ENCODE results near the gene CCS. TPM values are rescaled to one million over a fixed set of nuclear protein-coding genes. Genes with fewer than 3 reads are reported as not detected.

CCS gene
- total and polyA plus RNA-seq, 2 experiments from 2014 or later, result 41.5 to 97.8 TPM

DNA sequence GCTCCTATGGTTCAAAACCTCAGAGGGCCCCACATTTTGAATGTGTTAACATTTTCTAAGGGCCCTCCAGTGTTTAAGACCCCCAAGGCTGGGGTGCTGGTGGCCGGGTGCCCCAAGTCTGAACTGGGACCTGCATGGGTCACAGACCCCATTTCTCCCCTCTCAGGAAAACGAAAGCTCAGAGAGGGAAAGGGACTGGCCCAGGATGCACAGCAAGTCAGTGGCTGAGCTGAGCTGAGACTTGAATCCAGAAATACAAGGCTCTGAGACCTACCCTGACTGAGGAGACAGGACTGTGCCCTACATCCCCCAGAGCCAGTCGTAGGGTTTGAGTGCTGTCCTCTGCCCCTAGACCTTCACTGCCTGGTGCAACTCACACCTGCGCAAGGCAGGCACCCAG lies 42.1 kb upstream of the CCS start:
- Histone ChIP-seq H3K4me2 (no peak overlapping the region), H3K36me3 (replicated peaks; ENCODE audit: insufficient read depth, low read depth) (no peaks in the 10 kb centered on the region), H2AFZ (no peak overlapping the region), H3K9me2 (replicated peaks; ENCODE audit: insufficient read depth) (no peaks in the 10 kb centered on the region), H4K20me1 (ENCODE audit: insufficient read depth, poor library complexity, severe bottlenecking) (no peaks in the 10 kb centered on the region), H3K79me2 (no peaks in the 10 kb centered on the region), H3K4me1 (ENCODE audit: insufficient read depth) (peaks cover 10% of the 10 kb centered on the region), H3K4me3 (no peak overlapping the region), H3K27ac (no peak overlapping the region), H3K27me3 (no peaks in the 10 kb centered on the region), H3K9me3 (ENCODE audit: low read depth) (no peaks in the 10 kb centered on the region)
- TF ChIP-seq, protein P1, sequence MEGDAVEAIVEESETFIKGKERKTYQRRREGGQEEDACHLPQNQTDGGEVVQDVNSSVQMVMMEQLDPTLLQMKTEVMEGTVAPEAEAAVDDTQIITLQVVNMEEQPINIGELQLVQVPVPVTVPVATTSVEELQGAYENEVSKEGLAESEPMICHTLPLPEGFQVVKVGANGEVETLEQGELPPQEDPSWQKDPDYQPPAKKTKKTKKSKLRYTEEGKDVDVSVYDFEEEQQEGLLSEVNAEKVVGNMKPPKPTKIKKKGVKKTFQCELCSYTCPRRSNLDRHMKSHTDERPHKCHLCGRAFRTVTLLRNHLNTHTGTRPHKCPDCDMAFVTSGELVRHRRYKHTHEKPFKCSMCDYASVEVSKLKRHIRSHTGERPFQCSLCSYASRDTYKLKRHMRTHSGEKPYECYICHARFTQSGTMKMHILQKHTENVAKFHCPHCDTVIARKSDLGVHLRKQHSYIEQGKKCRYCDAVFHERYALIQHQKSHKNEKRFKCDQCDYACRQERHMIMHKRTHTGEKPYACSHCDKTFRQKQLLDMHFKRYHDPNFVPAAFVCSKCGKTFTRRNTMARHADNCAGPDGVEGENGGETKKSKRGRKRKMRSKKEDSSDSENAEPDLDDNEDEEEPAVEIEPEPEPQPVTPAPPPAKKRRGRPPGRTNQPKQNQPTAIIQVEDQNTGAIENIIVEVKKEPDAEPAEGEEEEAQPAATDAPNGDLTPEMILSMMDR (IDR thresholded peaks at IDR 0.05; ENCODE audit: poor library complexity), result no peak
- TF ChIP-seq EZH2 (IDR thresholded peaks at IDR 0.05; ENCODE audit: borderline replicate concordance), result no peak
- TF ChIP-seq EZH2phosphoT487 (IDR thresholded peaks at IDR 0.05; ENCODE audit: low read depth, severe bottlenecking, unreplicated experiment), result no peak
- no peak for DNase-seq (ENCODE audit: low spot score)
- WGBS (ENCODE audit: low lambda C conversion rate, missing lambda C conversion rate), result 89% methylated on average over 4 of the region's 4 CpGs

DNA sequence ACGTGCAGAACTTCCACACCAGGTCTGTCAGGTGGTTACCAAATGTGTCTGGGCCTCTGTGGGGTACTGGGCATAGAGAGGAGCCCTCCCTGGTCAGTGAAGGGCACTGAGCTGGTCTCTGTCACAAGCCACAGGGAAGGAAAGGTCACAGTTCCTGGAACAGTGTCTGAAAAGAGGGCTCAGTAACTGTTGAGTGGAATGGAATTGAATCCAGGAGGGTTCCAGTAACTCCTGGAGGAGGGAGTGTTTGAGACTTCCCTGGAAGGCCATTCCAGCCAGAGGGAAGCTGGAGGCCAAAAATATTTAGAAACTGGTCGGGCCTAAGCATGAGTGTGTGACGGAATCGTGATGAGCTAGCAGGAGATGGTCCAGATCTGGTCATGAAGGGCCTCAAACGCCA lies 38.4 kb upstream of the CCS start:
- TF ChIP-seq, protein P1 (IDR thresholded peaks at IDR 0.05; ENCODE audit: poor library complexity), result no peak
- TF ChIP-seq EZH2phosphoT487 (IDR thresholded peaks at IDR 0.05; ENCODE audit: low read depth, severe bottlenecking, unreplicated experiment), result no peak
- no peak for TF ChIP-seq EZH2 (IDR thresholded peaks at IDR 0.05; ENCODE audit: borderline replicate concordance)
- Histone ChIP-seq H3K36me3 (replicated peaks; ENCODE audit: insufficient read depth, low read depth) (no peaks in the 10 kb centered on the region), H3K9me2 (replicated peaks; ENCODE audit: insufficient read depth) (no peaks in the 10 kb centered on the region), H3K4me2 (no peak overlapping the region), H3K4me3 (no peak overlapping the region), H3K4me1 (ENCODE audit: insufficient read depth) (no peaks in the 10 kb centered on the region), H3K27me3 (no peaks in the 10 kb centered on the region), H4K20me1 (ENCODE audit: insufficient read depth, poor library complexity, severe bottlenecking) (no peaks in the 10 kb centered on the region), H3K9me3 (ENCODE audit: low read depth) (no peaks in the 10 kb centered on the region), H2AFZ (no peak overlapping the region), H3K27ac (no peak overlapping the region), H3K79me2 (no peaks in the 10 kb centered on the region)
- DNase-seq (ENCODE audit: low spot score), result no peak
- 88% methylated on average over 5 of the region's 5 CpGs for WGBS (ENCODE audit: low lambda C conversion rate, missing lambda C conversion rate)

DNA sequence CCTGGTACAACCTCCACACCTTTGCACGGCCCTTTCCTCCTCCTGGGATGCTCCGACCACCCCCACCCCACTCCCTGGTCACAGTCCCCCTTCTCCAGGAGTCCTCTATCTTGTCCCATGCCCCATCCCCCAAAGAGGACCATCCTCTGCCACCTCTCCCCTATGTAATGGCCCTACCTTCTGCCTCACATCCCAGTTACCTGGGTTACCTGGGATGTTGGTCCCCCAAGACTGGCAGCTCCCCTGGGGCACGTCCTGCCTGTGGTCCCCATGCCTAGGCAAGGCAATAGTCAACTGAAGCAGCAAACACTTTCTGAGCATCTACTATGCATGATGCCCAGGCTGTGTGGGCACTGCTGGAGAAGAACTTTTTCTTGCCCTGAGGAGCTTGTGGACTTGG lies 37.6 kb upstream of the CCS start:
- H3K36me3 ChIP-seq (replicated peaks; ENCODE audit: insufficient read depth, low read depth), result no peaks in the 10 kb centered on the region
- H3K27me3 ChIP-seq, result no peaks in the 10 kb centered on the region
- H4K20me1 ChIP-seq (ENCODE audit: insufficient read depth, poor library complexity, severe bottlenecking), result no peaks in the 10 kb centered on the region
- no peak for DNase-seq (ENCODE audit: low spot score)
- no peak overlapping the region for H3K4me2 ChIP-seq
- no peaks in the 10 kb centered on the region for H3K79me2 ChIP-seq
- H3K9me3 ChIP-seq (ENCODE audit: low read depth), result no peaks in the 10 kb centered on the region
- H3K4me1 ChIP-seq (ENCODE audit: insufficient read depth), result no peaks in the 10 kb centered on the region
- H3K27ac ChIP-seq, result no peak overlapping the region
- H2AFZ ChIP-seq, result no peak overlapping the region
- 67% methylated on average over 1 of the region's 3 CpGs for WGBS (ENCODE audit: low lambda C conversion rate, missing lambda C conversion rate)
- H3K9me2 ChIP-seq (replicated peaks; ENCODE audit: insufficient read depth), result no peaks in the 10 kb centered on the region
- TF ChIP-seq, protein P1 (IDR thresholded peaks at IDR 0.05; ENCODE audit: poor library complexity), result no peak
- TF ChIP-seq EZH2 (IDR thresholded peaks at IDR 0.05; ENCODE audit: borderline replicate concordance) (no peak), EZH2phosphoT487 (IDR thresholded peaks at IDR 0.05; ENCODE audit: low read depth, severe bottlenecking, unreplicated experiment) (no peak)
- no peak overlapping the region for H3K4me3 ChIP-seq

DNA sequence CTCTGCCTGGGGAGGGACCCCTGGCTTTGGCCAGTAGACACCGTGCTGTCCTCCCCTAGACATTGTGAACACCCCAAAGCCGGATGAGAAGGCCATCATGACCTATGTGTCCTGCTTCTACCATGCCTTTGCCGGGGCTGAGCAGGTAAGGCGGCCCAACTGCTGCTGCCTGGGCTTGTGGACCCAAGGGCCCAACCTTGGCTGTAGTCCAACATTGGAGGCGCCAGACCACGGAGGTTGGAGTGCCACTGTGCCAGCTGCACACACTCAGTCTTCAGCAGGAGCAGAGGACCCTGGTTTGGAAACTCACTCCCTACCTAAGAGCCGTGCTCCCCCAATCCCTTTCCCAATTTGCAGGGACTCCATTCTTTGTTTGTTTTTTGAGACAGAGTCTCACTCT lies 36.9 kb upstream of the CCS start:
- Histone ChIP-seq H3K36me3 (replicated peaks; ENCODE audit: insufficient read depth, low read depth) (no peaks in the 10 kb centered on the region), H3K27me3 (no peaks in the 10 kb centered on the region), H3K27ac (no peak overlapping the region), H2AFZ (no peak overlapping the region), H3K79me2 (no peaks in the 10 kb centered on the region), H3K9me2 (replicated peaks; ENCODE audit: insufficient read depth) (no peaks in the 10 kb centered on the region), H3K9me3 (ENCODE audit: low read depth) (no peaks in the 10 kb centered on the region), H3K4me2 (no peak overlapping the region), H3K4me1 (ENCODE audit: insufficient read depth) (no peaks in the 10 kb centered on the region), H3K4me3 (no peak overlapping the region), H4K20me1 (ENCODE audit: insufficient read depth, poor library complexity, severe bottlenecking) (no peaks in the 10 kb centered on the region)
- WGBS (ENCODE audit: low lambda C conversion rate, missing lambda C conversion rate), result 91% methylated on average over 7 of the region's 7 CpGs
- TF ChIP-seq EZH2 (IDR thresholded peaks at IDR 0.05; ENCODE audit: borderline replicate concordance) (no peak), EZH2phosphoT487 (IDR thresholded peaks at IDR 0.05; ENCODE audit: low read depth, severe bottlenecking, unreplicated experiment) (no peak)
- TF ChIP-seq, protein P1 (IDR thresholded peaks at IDR 0.05; ENCODE audit: poor library complexity), result no peak
- no peak for DNase-seq (ENCODE audit: low spot score)

All from hepatocyte (in vitro differentiated cells).